Sigmoid colon (tissue), 3 donors: ENCODE results near the gene RIMS1.

Experiments used
- POLR2A ChIP-seq, 2 donors: fragments of 450-650 bp; IDR thresholded peaks; one replicate each; pipeline ENCODE4 v1.6.1; 2016; ENCODE audit warnings: antibody characterized with exemption in 2 of 2, mild to moderate bottlenecking in 2 of 2, moderate library complexity in 2 of 2
- TF ChIP-seq, protein P1 (sequence below), 4 experiments: fragments of 450-650 bp in 3 of 4; fragments of 200-600 bp in 1 of 4; IDR thresholded peaks; one replicate each; pipeline ENCODE4 v1.5.1; 2016 to 2019; ENCODE audit warnings: antibody characterized with exemption in 4 of 4, mild to moderate bottlenecking in 3 of 4, moderate library complexity in 2 of 4

GRCh38 chr6:72213654-72214053, 327.3 kb downstream of the RIMS1 start:
- TF ChIP-seq, protein P1, sequence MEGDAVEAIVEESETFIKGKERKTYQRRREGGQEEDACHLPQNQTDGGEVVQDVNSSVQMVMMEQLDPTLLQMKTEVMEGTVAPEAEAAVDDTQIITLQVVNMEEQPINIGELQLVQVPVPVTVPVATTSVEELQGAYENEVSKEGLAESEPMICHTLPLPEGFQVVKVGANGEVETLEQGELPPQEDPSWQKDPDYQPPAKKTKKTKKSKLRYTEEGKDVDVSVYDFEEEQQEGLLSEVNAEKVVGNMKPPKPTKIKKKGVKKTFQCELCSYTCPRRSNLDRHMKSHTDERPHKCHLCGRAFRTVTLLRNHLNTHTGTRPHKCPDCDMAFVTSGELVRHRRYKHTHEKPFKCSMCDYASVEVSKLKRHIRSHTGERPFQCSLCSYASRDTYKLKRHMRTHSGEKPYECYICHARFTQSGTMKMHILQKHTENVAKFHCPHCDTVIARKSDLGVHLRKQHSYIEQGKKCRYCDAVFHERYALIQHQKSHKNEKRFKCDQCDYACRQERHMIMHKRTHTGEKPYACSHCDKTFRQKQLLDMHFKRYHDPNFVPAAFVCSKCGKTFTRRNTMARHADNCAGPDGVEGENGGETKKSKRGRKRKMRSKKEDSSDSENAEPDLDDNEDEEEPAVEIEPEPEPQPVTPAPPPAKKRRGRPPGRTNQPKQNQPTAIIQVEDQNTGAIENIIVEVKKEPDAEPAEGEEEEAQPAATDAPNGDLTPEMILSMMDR (IDR thresholded peaks at IDR 0.05), result no peak
- TF ChIP-seq POLR2A (IDR thresholded peaks at IDR 0.05), result no peak
